Calu3 (cell line): ENCODE measurements around the gene SLC26A9. TPM values are rescaled to one million over a fixed set of nuclear protein-coding genes. Genes with fewer than 3 reads are reported as not detected.
A peak's percentile ranks its signal among the peaks of the same experiment; 100 is the strongest.
"Not testable (repeated sequence)": the region's sequence is repeated elsewhere in the genome, so short reads cannot be mapped to it uniquely, and the experiment has no call there.

Experiments used
- BruUV-seq: library from RNA; stranded (reverse); fragments of 400-500 nt; replicated peaks from 2 replicates; lab custom pipeline; 2021; lab: Mats Ljungman, UMichigan
- CTCF ChIA-PET: fragments of 300-600 bp; sonication (Branson Sonifier 250); formaldehyde crosslinking; loops from one replicate; lab custom pipeline; 2022; ENCODE audit warnings: antibody characterized with exemption; lab: Charles Lee
- DNase-seq: peaks from one replicate; pipeline ENCODE4 v3.0.0; 2022
- H3K27ac Mint-ChIP-seq: one replicate; pipeline ENCODE4 v1.8.0; 2022; ENCODE audit warnings: mixed read lengths; ENCODE audit not compliant: unreplicated experiment
- H3K27me3 Mint-ChIP-seq: one replicate; pipeline ENCODE4 v1.8.0; 2022; ENCODE audit warnings: mixed read lengths; ENCODE audit not compliant: unreplicated experiment
- H3K36me3 Mint-ChIP-seq: one replicate; pipeline ENCODE4 v1.8.0; 2022; ENCODE audit warnings: mild to moderate bottlenecking, moderate library complexity, mixed read lengths; ENCODE audit not compliant: insufficient read depth, unreplicated experiment
- H3K4me1 Mint-ChIP-seq: one replicate; pipeline ENCODE4 v1.8.0; 2022; ENCODE audit warnings: mild to moderate bottlenecking, low read depth, mixed read lengths; ENCODE audit not compliant: unreplicated experiment
- H3K4me3 Mint-ChIP-seq: one replicate; pipeline ENCODE4 v1.8.0; 2022; ENCODE audit warnings: mild to moderate bottlenecking, low read depth, moderate library complexity, mixed read lengths; ENCODE audit not compliant: unreplicated experiment
- H3K9me3 Mint-ChIP-seq: one replicate; pipeline ENCODE4 v1.8.0; 2022; ENCODE audit warnings: low read depth, mixed read lengths; ENCODE audit not compliant: unreplicated experiment
- CTCF ChIP-seq: fragments of 200-600 bp; IDR thresholded peaks from one replicate; pipeline ENCODE4 v1.8.0; 2022; ENCODE audit warnings: antibody characterized with exemption; ENCODE audit not compliant: unreplicated experiment
- intact Hi-C: fragments of 100-400 bp; cut with micrococcal nuclease; formaldehyde crosslinking; loops from one replicate; pipeline ENCODE4 v1.10.0; 2022; ENCODE audit not compliant: unreplicated experiment
- total RNA-seq: library from RNA; stranded (reverse); gene quantifications from 2 replicates; pipeline ENCODE4 v1.2.3, GENCODE V29; 2022

SLC26A9 gene
- total RNA-seq, 1 experiment from 2014 or later: 7.6 TPM

DNA sequence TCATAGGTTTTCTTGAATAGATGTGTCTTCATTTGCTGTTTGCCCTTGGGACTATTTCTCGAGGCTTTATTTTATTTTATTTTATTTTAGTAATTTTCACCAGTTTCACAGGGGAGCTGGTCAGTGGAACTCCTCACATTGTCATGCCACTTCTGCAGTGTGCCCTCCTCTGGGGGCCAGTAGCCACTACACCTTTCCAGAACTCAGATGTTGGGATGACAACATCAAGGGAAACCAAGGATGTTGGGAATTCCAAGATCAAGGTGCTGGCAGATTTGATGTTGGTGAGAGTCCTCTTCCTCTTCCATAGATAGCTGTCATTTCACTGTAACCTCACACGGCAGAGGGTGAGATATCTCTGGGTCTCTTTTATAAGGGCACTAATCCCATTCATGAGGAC lies 35.5 kb downstream of the SLC26A9 start:
- peak; percentile 69 for DNase-seq
- CTCF ChIA-PET: interaction anchor here (0.6 to 2.0 kb wide), 12 partner anchors 25 to 249 kb away, joined by 3 to 27 read pairs (median 4); partner anchors contain the start of gene PM20D1
- TF ChIP-seq CTCF: peak; percentile 90
- H3K4me1 Mint-ChIP-seq: no peaks in the 10 kb centered on the region
- H3K9me3 Mint-ChIP-seq: no peaks in the 10 kb centered on the region
- no peak overlapping the region for H3K27ac Mint-ChIP-seq
- no TSS peak for BruUV-seq
- intact Hi-C loops: loop anchor here (1.0 to 5.0 kb wide), 2 partner anchors 95 to 116 kb away; partner anchors contain the start of gene SLC41A1
- H3K27me3 Mint-ChIP-seq: peaks cover 18% of the 10 kb centered on the region
- H3K36me3 Mint-ChIP-seq: no peaks in the 10 kb centered on the region
- H3K4me3 Mint-ChIP-seq: no peak overlapping the region

GRCh38 chr1:205905095-205905494 lies 38.2 kb downstream of the SLC26A9 start:
- BruUV-seq, DNase-seq, H3K9me3 Mint-ChIP-seq, CTCF ChIA-PET, H3K36me3 Mint-ChIP-seq, H3K4me3 Mint-ChIP-seq, H3K4me1 Mint-ChIP-seq, H3K27ac Mint-ChIP-seq: not testable (repeated sequence)
- H3K27me3 Mint-ChIP-seq: peaks cover 34% of the 10 kb centered on the region
- intact Hi-C loops: loop anchor here (5.0 kb wide), 1 partner anchor 93 kb away; the partner anchor contains the start of gene SLC41A1

DNA sequence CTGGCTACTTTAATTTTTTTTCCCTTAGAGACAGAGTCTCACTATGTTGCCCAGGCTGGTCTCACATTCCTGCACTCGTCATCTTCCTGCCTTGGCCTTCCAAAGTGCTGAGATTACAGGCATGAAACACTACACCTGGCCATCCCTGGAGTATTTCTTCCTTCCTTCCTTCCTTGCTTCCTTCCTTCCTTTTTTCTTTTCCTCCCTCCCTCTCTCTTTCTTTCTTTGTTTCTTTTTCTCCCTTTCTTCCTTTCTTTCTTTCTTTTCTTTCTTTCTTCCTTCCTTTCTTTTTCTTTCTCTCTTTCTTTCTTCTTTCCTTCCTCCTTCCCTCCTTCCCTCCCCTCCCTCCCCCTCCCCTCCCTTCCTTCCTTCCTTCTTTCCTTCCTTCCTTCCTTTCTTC lies 46.9 kb downstream of the SLC26A9 start:
- Mint-ChIP-seq H3K9me3 (peaks cover 14% of the 10 kb centered on the region), H3K36me3 (no peaks in the 10 kb centered on the region), H3K4me1 (peaks cover 11% of the 10 kb centered on the region), H3K27ac (no peak overlapping the region), H3K27me3 (peaks cover 15% of the 10 kb centered on the region), H3K4me3 (no peak overlapping the region)
- intact Hi-C loops: no loop called here
- TF ChIP-seq CTCF: no peak
- CTCF ChIA-PET: no interaction called here
- BruUV-seq: no TSS peak
- no peak for DNase-seq

GRCh38 chr1:205894119-205894518 lies 49.1 kb downstream of the SLC26A9 start:
- H3K4me3 Mint-ChIP-seq, H3K36me3 Mint-ChIP-seq, DNase-seq, H3K27me3 Mint-ChIP-seq, BruUV-seq, H3K27ac Mint-ChIP-seq, CTCF ChIA-PET: not testable (repeated sequence)
- H3K4me1 Mint-ChIP-seq: peaks cover 11% of the 10 kb centered on the region
- intact Hi-C loops: loop anchor here (5.0 kb wide), 1 partner anchor 42 kb away; the partner anchor contains the start of gene PM20D1
- peaks cover 19% of the 10 kb centered on the region for H3K9me3 Mint-ChIP-seq

GRCh38 chr1:205892175-205892574 lies 51.1 kb downstream of the SLC26A9 start:
- Mint-ChIP-seq H3K4me1 (peaks cover 11% of the 10 kb centered on the region), H3K9me3 (peaks cover 13% of the 10 kb centered on the region)
- not testable (repeated sequence) for DNase-seq, H3K4me3 Mint-ChIP-seq, BruUV-seq, H3K27ac Mint-ChIP-seq, H3K27me3 Mint-ChIP-seq, H3K36me3 Mint-ChIP-seq
- intact Hi-C loops: loop anchor here (5.0 kb wide), 1 partner anchor 40 kb away; the partner anchor contains the start of gene PM20D1
- CTCF ChIA-PET: interaction anchor here (0.6 to 1.5 kb wide), 2 partner anchors 88 to 175 kb away, joined by 3 to 5 read pairs; no protein-coding TSS in a partner anchor

DNA sequence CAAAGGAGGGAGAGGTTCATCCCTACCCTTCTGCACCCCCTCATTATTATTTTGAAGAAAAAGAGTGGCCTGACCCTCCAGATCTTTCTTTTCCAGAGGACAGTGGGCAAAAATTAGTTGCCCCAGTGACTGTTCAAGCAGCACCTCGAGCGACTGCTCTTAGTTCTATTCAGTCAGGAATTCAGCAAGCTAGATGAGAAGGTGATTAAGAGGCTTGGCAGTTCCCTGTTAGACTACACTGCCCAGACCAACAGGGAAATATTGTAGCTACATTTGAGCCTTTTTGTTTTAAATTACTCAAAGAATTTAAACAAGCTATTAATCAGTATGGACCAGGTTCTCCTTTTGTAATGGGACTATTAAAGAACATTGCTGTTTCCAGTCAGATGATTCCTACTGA lies 51.8 kb downstream of the SLC26A9 start:
- H3K27ac Mint-ChIP-seq, H3K4me3 Mint-ChIP-seq, BruUV-seq, H3K27me3 Mint-ChIP-seq, H3K36me3 Mint-ChIP-seq, DNase-seq: not testable (repeated sequence)
- peaks cover 11% of the 10 kb centered on the region for H3K4me1 Mint-ChIP-seq
- H3K9me3 Mint-ChIP-seq: peaks cover 10% of the 10 kb centered on the region
- CTCF ChIA-PET: interaction anchor here (0.6 to 1.5 kb wide), 2 partner anchors 87 to 174 kb away, joined by 3 to 5 read pairs; no protein-coding TSS in a partner anchor
- intact Hi-C loops: loop anchor here (5.0 kb wide), 1 partner anchor 39 kb away; the partner anchor contains the start of gene PM20D1

GRCh38 chr1:205890631-205891030 lies 52.6 kb downstream of the SLC26A9 start:
- DNase-seq, H3K27me3 Mint-ChIP-seq, H3K9me3 Mint-ChIP-seq, H3K27ac Mint-ChIP-seq, BruUV-seq, H3K4me3 Mint-ChIP-seq, CTCF ChIA-PET, H3K36me3 Mint-ChIP-seq: not testable (repeated sequence)
- intact Hi-C loops: loop anchor here (5.0 kb wide), 1 partner anchor 38 kb away; the partner anchor contains the start of gene PM20D1
- H3K4me1 Mint-ChIP-seq: peaks cover 11% of the 10 kb centered on the region

- Mint-ChIP-seq H3K4me3 (peak overlapping the region; percentile 1), H3K4me1 (peaks cover 11% of the 10 kb centered on the region)
- peak; percentile 63 for DNase-seq
- H3K36me3 Mint-ChIP-seq, H3K27me3 Mint-ChIP-seq, BruUV-seq, CTCF ChIA-PET, H3K27ac Mint-ChIP-seq, H3K9me3 Mint-ChIP-seq: not testable (repeated sequence)
- intact Hi-C loops: loop anchor here (5.0 kb wide), 1 partner anchor 37 kb away; the partner anchor contains the start of gene PM20D1
Measured at GRCh38 chr1:205889706-205890105, 53.5 kb downstream of the SLC26A9 start.
